HepG2 (cell line): ENCODE results near the gene VDAC2. TPM values are rescaled to one million over a fixed set of nuclear protein-coding genes. Genes with fewer than 3 reads are reported as not detected.
A peak's percentile ranks its signal among the peaks of the same experiment; 100 is the strongest.

Source experiments
- ATAC-seq: fragments of 200-7000 bp; cut with Tn5 transposase; 3 replicates; pipeline ENCODE4 v1.9.1; 2020; ENCODE audit warnings: mild to moderate bottlenecking, moderate library complexity
- BruUV-seq: library from RNA; stranded (reverse); fragments of 400-500 nt; replicated peaks from 2 replicates; lab custom pipeline; 2021; lab: Mats Ljungman, UMichigan
- CTCF ChIA-PET: fragments of 300-600 bp; formaldehyde crosslinking; extraction: SDS; loops from one replicate; lab custom pipeline; 2021; ENCODE audit warnings: low total read pairs, inconsistent platforms, low intra/inter-chr PET ratio; lab: Yijun Ruan, JAX
- POLR2A ChIA-PET: fragments of 350-600 bp; sonication (Branson Sonifier 250); formaldehyde crosslinking; loops from one replicate; lab custom pipeline; 2020; ENCODE audit warnings: antibody characterized with exemption, inconsistent platforms; lab: Yijun Ruan, JAX
- DNase-seq: peaks from one replicate; pipeline ENCODE4 v3.0.0-alpha.2; 2015; ENCODE audit warnings: low spot score
- FAIRE-seq: peaks from 3 replicates; lab custom pipeline; 2011; peaks lifted over from hg19 to GRCh38; lab: Jason Lieb, UNC
- H2AFZ ChIP-seq: one replicate; pipeline ENCODE4 v1.6.1; 2011; ENCODE audit warnings: low read length, inconsistent platforms
- H3K27ac ChIP-seq: fragments of 300-600 bp; 3 replicates; pipeline ENCODE4 v1.8.0; 2011; ENCODE audit warnings: mixed run types, mild to moderate bottlenecking, mixed read lengths, low read length, inconsistent platforms; ENCODE audit not compliant: insufficient read depth; ENCODE audit errors: extremely low read length
- H3K27me3 ChIP-seq, 2 experiments: fragments of 200-600 bp in 1 of 2; 2 replicates in 1 of 2; 3 replicates in 1 of 2; pipeline versions ENCODE4 v1.6.0 to v1.8.0; 2011; ENCODE audit warnings: low read length in 2 of 2, mild to moderate bottlenecking in 2 of 2, moderate library complexity in 2 of 2, inconsistent platforms in 1 of 2; ENCODE audit not compliant: insufficient read depth in 2 of 2, control insufficient read depth in 1 of 2
- H3K36me3 ChIP-seq, 2 experiments: fragments of 200-600 bp in 1 of 2; replicated peaks in 1 of 2; 2 replicates in 1 of 2; 3 replicates in 1 of 2; pipeline versions ENCODE4 v1.5.1 to v1.8.0; 2011; ENCODE audit warnings: low read length in 2 of 2, inconsistent platforms in 1 of 2; ENCODE audit not compliant: insufficient read depth in 2 of 2, control insufficient read depth in 1 of 2
- H3K4me1 ChIP-seq: 2 replicates; pipeline ENCODE4 v1.5.1; 2012; ENCODE audit warnings: low read length, inconsistent platforms; ENCODE audit not compliant: insufficient read depth
- H3K4me2 ChIP-seq: 2 replicates; pipeline ENCODE4 v1.6.0; 2011; ENCODE audit warnings: low read depth, low read length, inconsistent platforms
- H3K4me3 ChIP-seq, 3 experiments: fragments of 200-600 bp in 1 of 3; sonication (generic), shearing (Covaris generic) in 1 of 3; replicated peaks in 1 of 3; 2 replicates each; pipeline ENCODE4 v1.5.1; 2011 to 2016; ENCODE audit warnings: low read length in 3 of 3, inconsistent platforms in 2 of 3, low read depth in 2 of 3, mild to moderate bottlenecking in 2 of 3, control low read depth in 1 of 3, mixed read lengths in 1 of 3; ENCODE audit not compliant: insufficient read depth in 1 of 3
- H3K79me2 ChIP-seq: one replicate; pipeline ENCODE4 v1.6.1; 2011; ENCODE audit warnings: low read length, inconsistent platforms; ENCODE audit not compliant: insufficient read depth
- H3K9ac ChIP-seq: 2 replicates; pipeline ENCODE4 v1.6.0; 2011; ENCODE audit warnings: mild to moderate bottlenecking, low read depth, low read length, inconsistent platforms; ENCODE audit not compliant: insufficient read depth
- H3K9me3 ChIP-seq: 2 replicates; pipeline ENCODE4 v1.5.1; 2012; ENCODE audit warnings: mild to moderate bottlenecking, low read length
- H4K20me1 ChIP-seq: 2 replicates; pipeline ENCODE4 v1.6.0; 2011; ENCODE audit warnings: inconsistent platforms, mild to moderate bottlenecking, low read length, moderate library complexity; ENCODE audit not compliant: insufficient read depth
- AGO1 ChIP-seq: fragments of 200-400 bp; formaldehyde crosslinking; IDR thresholded peaks from 2 replicates; pipeline ENCODE4 v1.6.1; 2017; ENCODE audit warnings: mild to moderate bottlenecking, low read depth, low read length, moderate library complexity; ENCODE audit not compliant: poor library complexity, severe bottlenecking
- AHR ChIP-seq: IDR thresholded peaks from 2 replicates; pipeline ENCODE4 v1.6.1; 2018; ENCODE audit warnings: missing genetic modification reagents, missing compliant biosample characterization
- AKAP8 ChIP-seq: sonication (generic); formaldehyde crosslinking; IDR thresholded peaks from 2 replicates; pipeline ENCODE4 v1.5.1; 2020; ENCODE audit warnings: mild to moderate bottlenecking, missing genetic modification reagents
- CBX1 ChIP-seq: IDR thresholded peaks from one replicate; pipeline ENCODE4 v1.6.1; 2016; ENCODE audit warnings: antibody characterized with exemption, low read depth
- GATAD2A ChIP-seq: IDR thresholded peaks from 2 replicates; pipeline ENCODE4 v1.6.1; 2016
- POGZ ChIP-seq: sonication (generic); formaldehyde crosslinking; IDR thresholded peaks from 2 replicates; pipeline ENCODE4 v1.4.0; 2020; ENCODE audit warnings: mild to moderate bottlenecking, missing genetic modification reagents
- RARG ChIP-seq: sonication (generic); formaldehyde crosslinking; IDR thresholded peaks from 2 replicates; pipeline ENCODE4 v1.4.0; 2020; ENCODE audit warnings: low read depth, mild to moderate bottlenecking, missing genetic modification reagents
- RBM22 ChIP-seq: fragments of 200-400 bp; formaldehyde crosslinking; optimal IDR thresholded peaks from 2 replicates; pipeline ENCODE3; 2017; ENCODE audit warnings: mild to moderate bottlenecking, low read length, moderate library complexity
- RCOR2 ChIP-seq: IDR thresholded peaks from 2 replicates; pipeline ENCODE4 v1.6.1; 2016; ENCODE audit warnings: missing biosample characterization, missing genetic modification reagents
- SRSF1 ChIP-seq: fragments of 200-400 bp; formaldehyde crosslinking; optimal IDR thresholded peaks from 2 replicates; pipeline ENCODE3; 2017; ENCODE audit warnings: mild to moderate bottlenecking, low read depth, low read length, moderate library complexity
- WIZ ChIP-seq: sonication (generic); formaldehyde crosslinking; IDR thresholded peaks from 2 replicates; pipeline ENCODE4 v1.5.1; 2020; ENCODE audit warnings: mild to moderate bottlenecking, missing genetic modification reagents
- ZFP1 ChIP-seq: IDR thresholded peaks from 2 replicates; pipeline ENCODE4 v1.6.1; 2016
- ZMYM3 ChIP-seq: sonication (generic); formaldehyde crosslinking; IDR thresholded peaks from 2 replicates; pipeline ENCODE4 v1.5.1; 2020; ENCODE audit warnings: mild to moderate bottlenecking, missing genetic modification reagents
- WGBS: methylation state at CpG from one replicate; pipeline ENCODE4 v1.1.6; 2017; ENCODE audit warnings: low lambda C conversion rate; 5-methylcytosine and 5-hydroxymethylcytosine counted together
- in situ Hi-C: cut with HindIII; loops from 2 replicates; pipeline ENCODE4 v1.10.0; 2017; ENCODE audit warnings: low pct_unique_long_range_greater_than_20kb; ENCODE audit not compliant: extremely low pct_ligation_motif_present
- intact Hi-C: fragments of 100-400 bp; cut with micrococcal nuclease; formaldehyde crosslinking; loops from one replicate; pipeline ENCODE4 v1.10.0; 2022; ENCODE audit not compliant: unreplicated experiment
- polyA plus RNA-seq, 8 experiments: library from polyadenylated mRNA; depleted of rRNA in 3 of 8; stranded (reverse) in 7 of 8; unstranded in 1 of 8; fragments of >200 nt; fragmentation: Illumina TruSeq in 4 of 8; extraction: Trizol in 4 of 8; gene quantifications; 2 replicates each; pipeline versions ENCODE4 v1.2.1 to v1.2.3, GENCODE V29; 2011 to 2016; ENCODE audit warnings: low read depth in 4 of 8, missing spikeins in 1 of 8, mixed read lengths in 1 of 8; ENCODE audit not compliant: insufficient read depth in 1 of 8
- total RNA-seq, 5 experiments: library from RNA; depleted of rRNA; stranded (reverse); fragments of >200 nt; fragmentation: Illumina TruSeq; extraction: Trizol; gene quantifications; 2 replicates each; pipeline ENCODE4 v1.2.3, GENCODE V29; 2016; ENCODE audit warnings: low read depth in 1 of 5
- TF ChIP-seq, protein P1 (sequence below): sonication (generic); formaldehyde crosslinking; IDR thresholded peaks from 2 replicates; pipeline ENCODE4 v1.5.0; 2020; ENCODE audit warnings: missing genetic modification reagents, mild to moderate bottlenecking, borderline replicate concordance
- TF ChIP-seq, protein P2 (sequence below): sonication (generic); formaldehyde crosslinking; IDR thresholded peaks from 2 replicates; pipeline ENCODE4; 2020; ENCODE audit warnings: missing genetic modification reagents, mild to moderate bottlenecking, borderline replicate concordance
- TF ChIP-seq, protein P3 (sequence below): sonication (generic); formaldehyde crosslinking; IDR thresholded peaks from 2 replicates; pipeline ENCODE4 v1.8.1; 2022; ENCODE audit warnings: low read depth, mild to moderate bottlenecking, missing genetic modification reagents

VDAC2 gene
- total and polyA plus RNA-seq, 2 of the 13 experiments (the other 11 are each of a cell fraction or from before 2014, with no cell fraction given), result 67.9 to 222 TPM

DNA sequence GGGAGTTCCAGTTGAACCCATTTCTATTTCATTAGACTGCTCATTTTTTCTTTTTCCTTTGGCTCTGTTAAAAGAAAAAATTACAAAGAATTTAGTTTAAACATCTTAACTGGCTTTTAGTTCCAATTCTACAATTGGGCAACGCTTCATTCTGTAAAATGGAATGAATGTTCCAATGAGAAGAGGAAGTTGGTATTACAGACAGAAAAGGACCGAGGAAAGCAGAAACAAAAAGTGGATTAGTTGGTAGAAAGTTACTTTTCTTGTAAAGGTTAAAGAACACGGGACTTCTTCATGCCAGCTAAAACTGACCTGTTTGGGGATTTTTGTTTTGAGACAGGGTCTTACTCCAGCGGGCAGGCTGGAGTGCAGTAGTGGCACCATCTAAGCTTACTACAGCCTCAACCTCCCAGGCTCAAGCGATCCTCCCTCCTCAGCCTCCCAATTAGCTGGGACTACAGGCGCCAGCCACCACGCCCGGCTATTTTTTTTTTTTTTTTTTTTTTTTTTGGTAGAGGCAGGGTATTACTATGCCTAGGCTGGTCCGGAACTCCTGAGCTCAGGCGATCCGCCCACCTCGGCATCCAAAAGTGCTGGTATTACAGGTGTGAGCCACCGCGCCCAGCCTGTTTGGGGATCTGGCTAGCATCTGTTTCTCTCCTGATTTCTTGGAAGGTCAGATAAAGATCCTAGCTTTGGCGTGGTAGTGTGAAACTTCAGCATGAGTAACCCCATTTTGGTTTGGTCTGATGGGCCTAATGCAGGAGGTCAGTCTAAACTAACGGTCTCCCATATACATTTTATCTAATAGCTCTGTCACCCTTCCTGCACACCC is 1.3 kb upstream of the VDAC2 start (continued):
- TF ChIP-seq AGO1, result no peak

DNA sequence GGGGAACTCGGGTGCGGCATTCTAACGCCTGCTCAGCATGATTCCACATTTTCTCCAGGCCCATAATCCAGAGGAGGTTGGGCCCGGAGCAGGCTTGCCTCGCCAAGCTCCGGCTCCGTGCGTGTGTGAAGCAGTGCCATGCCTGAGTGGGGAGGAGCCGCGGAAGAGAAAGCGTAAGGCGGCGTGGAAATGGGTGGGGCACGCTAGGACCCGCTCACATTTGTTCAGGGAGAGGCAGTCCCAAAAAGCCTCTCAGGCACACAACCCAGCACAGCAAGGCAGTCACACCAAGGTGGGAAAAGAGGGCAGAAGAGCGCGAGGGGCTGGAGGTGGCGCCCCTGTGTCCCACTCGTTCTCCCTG is 695 bp upstream of the VDAC2 start:
- ATAC-seq (peak; percentile 50), DNase-seq (no peak), FAIRE-seq (no peak)
- intact Hi-C loops, result loop anchor here (2.0 kb wide), 1 partner anchor 15 kb away; no protein-coding TSS in a partner anchor
- Histone ChIP-seq H3K79me2 (peaks cover 39% of the 10 kb centered on the region), H3K4me1 (peaks cover 65% of the 10 kb centered on the region), H3K4me2 (peak overlapping the region; percentile 88), H4K20me1 (peaks cover 11% of the 10 kb centered on the region), H3K36me3 (peaks cover 0 to 24% of the 10 kb centered on the region in 2 experiments; a peak in 4 of 5 replicates), H3K27ac (peak overlapping the region; percentile 91), H3K9ac (peak overlapping the region; percentile 96), H2AFZ (no peak overlapping the region), H3K4me3 (peak overlapping the region; percentile 80 to 91 (median 90)), H3K9me3 (no peaks in the 10 kb centered on the region), H3K27me3 (no peaks in the 10 kb centered on the region; a peak in 1 of 5 replicates)
- in situ Hi-C loops, result no loop called here
- POLR2A ChIA-PET, result interaction anchor here (0.6 to 4.8 kb wide), 13 partner anchors 10 to 932 kb away, joined by 3 to 55 read pairs (median 8); partner anchors contain the start of genes COMTD1 and SAMD8
- WGBS, result 14% methylated on average over 12 of the region's 19 CpGs
- CTCF ChIA-PET, result no interaction called here
- BruUV-seq, result TSS peak; percentile 94
- TF ChIP-seq SRSF1, result peak; percentile 27
- TF ChIP-seq RBM22, result peak; percentile 79
- no peak for TF ChIP-seq ZFP1 (CRISPR knock-in tag)
- TF ChIP-seq RCOR2 (CRISPR knock-in tag), result no peak
- TF ChIP-seq AKAP8 (CRISPR knock-in tag), result no peak
- TF ChIP-seq ZMYM3 (CRISPR knock-in tag), result 0 out of 2 replicates have a peak, but pooled peaks have one; percentile 2
- TF ChIP-seq, protein P1, sequence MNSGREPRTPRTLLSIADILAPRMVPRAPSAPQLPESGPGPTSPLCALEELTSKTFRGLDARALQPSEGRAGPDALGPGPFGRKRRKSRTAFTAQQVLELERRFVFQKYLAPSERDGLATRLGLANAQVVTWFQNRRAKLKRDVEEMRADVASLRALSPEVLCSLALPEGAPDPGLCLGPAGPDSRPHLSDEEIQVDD (CRISPR knock-in tag), result no peak
- 0 out of 2 replicates have a peak, but pooled peaks have one; percentile 8 for TF ChIP-seq GATAD2A
- no peak for TF ChIP-seq WIZ (CRISPR knock-in tag)
- no peak for TF ChIP-seq POGZ
- no peak for TF ChIP-seq CBX1
- TF ChIP-seq, protein P2, sequence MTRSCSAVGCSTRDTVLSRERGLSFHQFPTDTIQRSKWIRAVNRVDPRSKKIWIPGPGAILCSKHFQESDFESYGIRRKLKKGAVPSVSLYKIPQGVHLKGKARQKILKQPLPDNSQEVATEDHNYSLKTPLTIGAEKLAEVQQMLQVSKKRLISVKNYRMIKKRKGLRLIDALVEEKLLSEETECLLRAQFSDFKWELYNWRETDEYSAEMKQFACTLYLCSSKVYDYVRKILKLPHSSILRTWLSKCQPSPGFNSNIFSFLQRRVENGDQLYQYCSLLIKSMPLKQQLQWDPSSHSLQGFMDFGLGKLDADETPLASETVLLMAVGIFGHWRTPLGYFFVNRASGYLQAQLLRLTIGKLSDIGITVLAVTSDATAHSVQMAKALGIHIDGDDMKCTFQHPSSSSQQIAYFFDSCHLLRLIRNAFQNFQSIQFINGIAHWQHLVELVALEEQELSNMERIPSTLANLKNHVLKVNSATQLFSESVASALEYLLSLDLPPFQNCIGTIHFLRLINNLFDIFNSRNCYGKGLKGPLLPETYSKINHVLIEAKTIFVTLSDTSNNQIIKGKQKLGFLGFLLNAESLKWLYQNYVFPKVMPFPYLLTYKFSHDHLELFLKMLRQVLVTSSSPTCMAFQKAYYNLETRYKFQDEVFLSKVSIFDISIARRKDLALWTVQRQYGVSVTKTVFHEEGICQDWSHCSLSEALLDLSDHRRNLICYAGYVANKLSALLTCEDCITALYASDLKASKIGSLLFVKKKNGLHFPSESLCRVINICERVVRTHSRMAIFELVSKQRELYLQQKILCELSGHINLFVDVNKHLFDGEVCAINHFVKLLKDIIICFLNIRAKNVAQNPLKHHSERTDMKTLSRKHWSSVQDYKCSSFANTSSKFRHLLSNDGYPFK (CRISPR knock-in tag), result peak; percentile 48; the same call in 1 of the 2 replicates
- TF ChIP-seq, protein P3, sequence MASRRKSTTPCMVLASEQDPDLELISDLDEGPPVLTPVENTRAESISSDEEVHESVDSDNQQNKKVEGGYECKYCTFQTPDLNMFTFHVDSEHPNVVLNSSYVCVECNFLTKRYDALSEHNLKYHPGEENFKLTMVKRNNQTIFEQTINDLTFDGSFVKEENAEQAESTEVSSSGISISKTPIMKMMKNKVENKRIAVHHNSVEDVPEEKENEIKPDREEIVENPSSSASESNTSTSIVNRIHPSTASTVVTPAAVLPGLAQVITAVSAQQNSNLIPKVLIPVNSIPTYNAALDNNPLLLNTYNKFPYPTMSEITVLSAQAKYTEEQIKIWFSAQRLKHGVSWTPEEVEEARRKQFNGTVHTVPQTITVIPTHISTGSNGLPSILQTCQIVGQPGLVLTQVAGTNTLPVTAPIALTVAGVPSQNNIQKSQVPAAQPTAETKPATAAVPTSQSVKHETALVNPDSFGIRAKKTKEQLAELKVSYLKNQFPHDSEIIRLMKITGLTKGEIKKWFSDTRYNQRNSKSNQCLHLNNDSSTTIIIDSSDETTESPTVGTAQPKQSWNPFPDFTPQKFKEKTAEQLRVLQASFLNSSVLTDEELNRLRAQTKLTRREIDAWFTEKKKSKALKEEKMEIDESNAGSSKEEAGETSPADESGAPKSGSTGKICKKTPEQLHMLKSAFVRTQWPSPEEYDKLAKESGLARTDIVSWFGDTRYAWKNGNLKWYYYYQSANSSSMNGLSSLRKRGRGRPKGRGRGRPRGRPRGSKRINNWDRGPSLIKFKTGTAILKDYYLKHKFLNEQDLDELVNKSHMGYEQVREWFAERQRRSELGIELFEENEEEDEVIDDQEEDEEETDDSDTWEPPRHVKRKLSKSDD, result no peak
- 0 out of 2 replicates have a peak, but pooled peaks have one; percentile 5 for TF ChIP-seq AHR (CRISPR knock-in tag)
- TF ChIP-seq RARG (CRISPR knock-in tag), result 0 out of 2 replicates have a peak, but pooled peaks have one; percentile 52
